Right lobe of liver (tissue), 6 donors: Measurements from ENCODE around the gene OXT. TPM values are rescaled to one million over a fixed set of nuclear protein-coding genes. Genes with fewer than 3 reads are reported as not detected.
A peak's percentile ranks its signal among the peaks of the same experiment; 100 is the strongest.
"Not testable (repeated sequence)": the region's sequence is repeated elsewhere in the genome, so short reads cannot be mapped to it uniquely, and the experiment has no call there.

Source experiments
- ATAC-seq, 4 donors: fragments of 200-7000 bp; cut with Tn5 transposase; one replicate each; pipeline ENCODE4 v1.9.1; 2020; ENCODE audit warnings: mild to moderate bottlenecking in 4 of 4, moderate library complexity in 4 of 4
- DNase-seq, 3 donors: peaks; one replicate each; pipeline ENCODE4 v3.0.0-alpha.2; 2020
- H3K27ac ChIP-seq, 3 donors: fragments of 200-600 bp; one replicate each; pipeline ENCODE4 v1.8.0; 2022
- H3K27me3 ChIP-seq, 2 donors: fragments of 200-600 bp; one replicate each; pipeline ENCODE4 v1.8.0; 2022
- H3K36me3 ChIP-seq, 4 donors: fragments of 200-600 bp; sonication (generic) in 1 of 4; one replicate each; pipeline versions ENCODE4 v1.5.1 to v1.8.0; 2017 to 2022; ENCODE audit warnings: control low read depth in 1 of 4
- H3K4me1 ChIP-seq, 4 donors: fragments of 200-600 bp; sonication (generic) in 1 of 4; one replicate each; pipeline versions ENCODE4 v1.5.1 to v1.8.0; 2017 to 2022; ENCODE audit warnings: control low read depth in 1 of 4
- H3K4me3 ChIP-seq, 3 donors: fragments of 200-600 bp; one replicate each; pipeline ENCODE4 v1.8.0; 2022
- H3K9me3 ChIP-seq, 4 donors: fragments of 200-600 bp; sonication (generic) in 1 of 4; one replicate each; pipeline versions ENCODE4 v1.5.1 to v1.8.0; 2017 to 2022; ENCODE audit warnings: control low read depth in 1 of 4
- POLR2A ChIP-seq: fragments of 450-650 bp; IDR thresholded peaks from one replicate; pipeline ENCODE4 v1.6.1; 2017; ENCODE audit warnings: antibody characterized with exemption, mild to moderate bottlenecking
- WGBS: methylation state at CpG from one replicate; pipeline ENCODE4 v1.1.6; 2018; ENCODE audit warnings: low coverage, low lambda C conversion rate; ENCODE audit not compliant: insufficient coverage; ENCODE audit errors: missing lambda C conversion rate; 5-methylcytosine and 5-hydroxymethylcytosine counted together
- intact Hi-C, 2 donors: fragments of 100-400 bp; cut with DNase I; formaldehyde crosslinking; loops; one replicate each; pipeline versions ENCODE4 v1.11.2 to v1.14.1; 2022
- total RNA-seq, 6 experiments: library from RNA; depleted of rRNA in 2 of 6; stranded (reverse); fragments of >200 nt in 2 of 6; fragmentation: NEBNext Ultra II Directional in 3 of 6; extraction: Animal tissue kit (Norgen Biotek cat#: 25700) in 3 of 6; gene quantifications; one replicate each; pipeline versions ENCODE4 v1.1.0 to v1.2.4, GENCODE V29; 2016 to 2023
- TF ChIP-seq, protein P1 (sequence below), 4 donors: fragments of 200-600 bp in 3 of 4; fragments of 450-650 bp in 1 of 4; IDR thresholded peaks; one replicate each; pipeline versions ENCODE4 v1.5.1 to v1.8.0; 2016 to 2022; ENCODE audit warnings: antibody characterized with exemption in 4 of 4, mild to moderate bottlenecking in 2 of 4
- donor health status: DM: no; HTN: yes; CAD: no.
- donor health status: DM: no; HTN: no; CAD: no.
- donor health status: DM: no; HTN: no; CAD: no.
- donor health status: DM: no; HTN: yes; CAD: no.
- donor health status: DM: no; HTN: yes; CAD: no.

Gene OXT
- total RNA-seq, 6 experiments from 2014 or later, result 1.8 to 41.2 (median 7.0) TPM

DNA sequence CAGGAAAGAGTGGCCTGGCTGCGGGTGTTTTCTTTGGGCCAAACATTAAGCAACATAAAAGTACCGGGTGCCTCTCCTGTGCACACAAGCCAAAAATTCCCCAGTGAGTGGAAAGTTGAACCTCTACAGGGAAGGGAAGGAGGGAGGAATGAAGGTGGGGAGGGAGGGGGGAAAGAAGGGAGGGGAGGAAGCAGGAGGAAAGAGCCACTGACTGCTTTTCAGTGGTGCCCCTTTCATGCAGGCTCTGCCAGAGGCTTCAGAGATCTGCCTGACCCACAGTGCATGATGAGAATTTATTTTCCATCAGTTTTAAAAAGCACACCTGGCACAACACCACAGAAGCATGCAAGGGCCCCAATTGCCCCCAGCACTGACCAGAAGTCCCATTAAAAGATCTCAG lies 40.6 kb downstream of the OXT start:
- H3K4me3 ChIP-seq, result no peak overlapping the region
- peaks cover 0 to 6% (median 3%) of the 10 kb centered on the region in 4 donors for H3K4me1 ChIP-seq
- no peak overlapping the region for H3K27ac ChIP-seq
- no peak for DNase-seq
- no peaks in the 10 kb centered on the region for H3K9me3 ChIP-seq
- no peak for ATAC-seq
- no peaks in the 10 kb centered on the region for H3K27me3 ChIP-seq
- TF ChIP-seq POLR2A, result no peak
- TF ChIP-seq, protein P1, sequence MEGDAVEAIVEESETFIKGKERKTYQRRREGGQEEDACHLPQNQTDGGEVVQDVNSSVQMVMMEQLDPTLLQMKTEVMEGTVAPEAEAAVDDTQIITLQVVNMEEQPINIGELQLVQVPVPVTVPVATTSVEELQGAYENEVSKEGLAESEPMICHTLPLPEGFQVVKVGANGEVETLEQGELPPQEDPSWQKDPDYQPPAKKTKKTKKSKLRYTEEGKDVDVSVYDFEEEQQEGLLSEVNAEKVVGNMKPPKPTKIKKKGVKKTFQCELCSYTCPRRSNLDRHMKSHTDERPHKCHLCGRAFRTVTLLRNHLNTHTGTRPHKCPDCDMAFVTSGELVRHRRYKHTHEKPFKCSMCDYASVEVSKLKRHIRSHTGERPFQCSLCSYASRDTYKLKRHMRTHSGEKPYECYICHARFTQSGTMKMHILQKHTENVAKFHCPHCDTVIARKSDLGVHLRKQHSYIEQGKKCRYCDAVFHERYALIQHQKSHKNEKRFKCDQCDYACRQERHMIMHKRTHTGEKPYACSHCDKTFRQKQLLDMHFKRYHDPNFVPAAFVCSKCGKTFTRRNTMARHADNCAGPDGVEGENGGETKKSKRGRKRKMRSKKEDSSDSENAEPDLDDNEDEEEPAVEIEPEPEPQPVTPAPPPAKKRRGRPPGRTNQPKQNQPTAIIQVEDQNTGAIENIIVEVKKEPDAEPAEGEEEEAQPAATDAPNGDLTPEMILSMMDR (IDR thresholded peaks at IDR 0.05), result no peak
- intact Hi-C loops, result loop anchor here in 1 of 2 donors (10.0 kb wide), 1 partner anchor 67 kb away; the partner anchor contains the start of genes GNRH2 and MRPS26
- WGBS, result 58% methylated on average over 2 of the region's 2 CpGs
- H3K36me3 ChIP-seq, result peaks cover 0 to 3% (median under 1%) of the 10 kb centered on the region in 4 donors

DNA sequence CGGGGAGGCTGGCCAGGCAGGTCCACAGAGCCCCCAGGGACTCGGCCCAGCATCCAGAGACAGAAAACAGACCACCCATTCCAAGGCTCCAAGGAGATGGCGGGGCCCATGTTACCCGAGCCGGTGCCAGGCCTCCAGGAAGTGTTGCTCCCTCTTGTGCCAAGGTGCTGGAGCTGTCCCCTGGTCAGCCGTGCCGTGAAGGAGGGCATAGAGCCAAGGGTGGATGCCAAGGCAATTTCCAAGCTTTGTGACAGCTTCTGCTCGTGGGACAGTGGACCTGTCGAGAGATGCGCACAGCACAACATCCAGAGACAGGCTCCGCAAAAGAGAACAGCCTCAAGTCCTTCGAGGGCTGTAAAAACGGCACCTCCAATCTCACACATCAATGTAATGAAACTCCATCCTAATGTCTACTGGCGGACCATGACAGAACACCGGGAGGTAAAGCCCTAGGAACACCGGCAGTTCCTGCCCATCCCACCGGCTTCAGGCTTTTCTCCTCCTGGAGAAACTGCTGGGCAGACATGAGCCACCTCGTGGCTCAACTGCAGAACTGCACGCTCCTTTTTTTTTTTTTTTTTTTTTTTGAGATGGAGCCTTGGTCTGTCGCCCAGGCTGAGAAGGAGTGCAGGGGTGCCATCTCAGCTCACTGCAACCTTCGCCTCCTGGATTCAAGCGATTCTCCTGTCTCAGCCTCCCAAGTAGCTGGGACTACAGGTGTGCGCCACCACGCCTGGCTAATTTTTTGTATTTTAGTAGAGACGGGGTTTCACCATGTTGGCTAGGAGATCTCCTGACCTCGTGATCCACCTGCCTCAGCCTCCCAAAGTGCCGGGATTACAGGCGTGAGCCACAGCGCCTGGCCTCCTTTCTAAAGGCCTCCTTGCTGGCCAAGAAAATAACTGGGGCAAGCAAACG lies 44.0 kb downstream of the OXT start:
- TF ChIP-seq POLR2A, result no peak
- TF ChIP-seq, protein P1 (IDR thresholded peaks at IDR 0.05), result peak; percentile 48 to 78 (median 76)
- H3K36me3 ChIP-seq, result no peaks in the 10 kb centered on the region
- H3K4me1 ChIP-seq, result peaks cover 0 to 15% (median 3%) of the 10 kb centered on the region in 4 donors
- H3K27ac ChIP-seq, result no peak overlapping the region
- ATAC-seq (peak; percentile 59 to 71 (median 63)), DNase-seq (no peak)
- 10% methylated on average over 9 of the region's 30 CpGs for WGBS
- intact Hi-C loops, result loop anchor here in 1 of 2 donors (10.0 kb wide), 1 partner anchor 71 kb away; the partner anchor contains the start of genes GNRH2 and MRPS26
- H3K4me3 ChIP-seq, result no peak overlapping the region
- no peaks in the 10 kb centered on the region for H3K27me3 ChIP-seq
- no peaks in the 10 kb centered on the region for H3K9me3 ChIP-seq

DNA sequence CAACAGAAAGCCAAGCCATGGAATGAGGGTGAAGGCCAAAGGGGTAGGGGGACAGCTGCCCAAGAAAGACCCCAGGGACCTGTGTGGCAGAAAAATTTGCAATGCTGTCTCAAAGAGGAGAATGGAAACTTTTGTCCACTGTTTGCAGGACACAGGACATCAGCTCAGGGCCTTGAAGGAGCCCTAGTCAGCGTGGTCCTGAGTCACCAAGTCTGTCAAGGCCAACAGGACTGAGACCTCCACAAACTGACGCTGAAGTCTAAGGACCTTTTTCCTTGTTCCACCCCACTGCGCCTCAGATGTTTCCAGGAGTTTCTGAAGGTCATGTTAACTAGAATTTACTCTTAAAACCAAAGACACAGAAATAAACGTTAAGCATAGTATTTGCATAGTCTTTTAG lies 44.9 kb downstream of the OXT start:
- TF ChIP-seq POLR2A, result no peak
- TF ChIP-seq, protein P1 (IDR thresholded peaks at IDR 0.05), result no peak
- WGBS, result 25% methylated on average over 1 of the region's 4 CpGs
- Histone ChIP-seq H3K4me1 (peaks cover 0 to 15% (median 3%) of the 10 kb centered on the region in 4 donors), H3K4me3 (no peak overlapping the region), H3K36me3 (no peaks in the 10 kb centered on the region), H3K27me3 (no peaks in the 10 kb centered on the region), H3K9me3 (no peaks in the 10 kb centered on the region), H3K27ac (no peak overlapping the region)
- intact Hi-C loops, result loop anchor here in 1 of 2 donors (10.0 kb wide), 1 partner anchor 72 kb away; the partner anchor contains the start of genes GNRH2 and MRPS26
- no peak for ATAC-seq
- no peak for DNase-seq

DNA sequence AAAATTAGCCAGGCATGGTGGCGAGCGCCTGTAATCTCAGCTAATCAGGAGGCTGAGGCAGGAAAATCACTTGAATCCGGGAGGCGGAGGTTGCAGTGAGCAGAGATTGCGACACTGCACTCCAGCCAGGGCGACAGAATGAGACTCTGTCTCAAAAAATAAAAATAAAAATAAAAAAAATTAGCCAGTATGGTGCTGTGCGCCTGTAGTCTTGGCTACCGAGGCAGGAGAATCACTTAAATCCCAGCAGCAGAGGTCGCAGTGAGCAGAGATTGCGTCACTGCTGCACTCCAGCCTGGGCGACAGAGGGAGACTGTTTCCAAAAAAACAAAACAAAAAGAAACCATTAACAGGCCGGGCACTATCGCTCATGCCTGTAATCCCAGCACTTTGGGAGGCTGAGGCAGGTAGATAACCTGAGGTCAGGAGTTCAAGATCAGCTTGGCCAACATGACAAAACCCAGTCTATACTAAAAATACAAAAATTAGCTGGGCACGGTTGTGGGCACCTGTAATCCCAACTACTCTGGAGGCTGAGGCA lies 46.5 kb downstream of the OXT start:
- intact Hi-C loops, result loop anchor here in 1 of 2 donors (10.0 kb wide), 1 partner anchor 73 kb away; the partner anchor contains the start of genes GNRH2 and MRPS26
- ATAC-seq, result peak; percentile 87 to 91 (median 88)
- WGBS, result 5% methylated on average over 12 of the region's 14 CpGs
- peak; percentile 66 to 77 (median 71) for DNase-seq
- not testable (repeated sequence) for H3K4me3 ChIP-seq, H3K27me3 ChIP-seq, H3K9me3 ChIP-seq, H3K36me3 ChIP-seq
- TF ChIP-seq, protein P1 (IDR thresholded peaks at IDR 0.05), result peak; percentile 71 to 84 (median 74)
- Histone ChIP-seq H3K4me1 (peaks cover 0 to 15% (median 3%) of the 10 kb centered on the region in 4 donors), H3K27ac (peak overlapping the region; percentile 14 to 54 (median 41))
